ENCODE data around the gene PHF13.
"Not testable (repeated sequence)": the region's sequence is repeated elsewhere in the genome, so short reads cannot be mapped to it uniquely, and the experiment has no call there.

PHF13 gene

GRCh38 chr1:6646499-6647148 is 33.1 kb downstream of the PHF13 start:
- Histone ChIP-seq H3K4me3 (ENCODE audit: low read length) (no peak overlapping the region), H3K36me3 (ENCODE audit: control insufficient read depth, insufficient read depth, low read length) (peaks cover 8% of the 10 kb centered on the region), H3K27me3 (ENCODE audit: control insufficient read depth, insufficient read depth, low read length) (no peaks in the 10 kb centered on the region), H3K4me1 (ENCODE audit: control insufficient read depth, insufficient read depth, low read length) (no peaks in the 10 kb centered on the region), H3K9me3 (ENCODE audit: control insufficient read depth, low read length) (no peaks in the 10 kb centered on the region), H3K9ac (ENCODE audit: low read length) (no peak overlapping the region)

GRCh38 chr1:6648556-6648955 is 35.0 kb downstream of the PHF13 start:
- Histone ChIP-seq H3K9me3 (ENCODE audit: control insufficient read depth, low read length) (no peaks in the 10 kb centered on the region), H3K4me3 (ENCODE audit: low read length) (no peak overlapping the region), H3K27me3 (ENCODE audit: control insufficient read depth, insufficient read depth, low read length) (no peaks in the 10 kb centered on the region), H3K36me3 (ENCODE audit: control insufficient read depth, insufficient read depth, low read length) (peaks cover 16% of the 10 kb centered on the region), H3K4me1 (ENCODE audit: control insufficient read depth, insufficient read depth, low read length) (no peaks in the 10 kb centered on the region), H3K9ac (ENCODE audit: low read length) (no peak overlapping the region)

GRCh38 chr1:6651909-6652308 is 38.4 kb downstream of the PHF13 start:
- no peaks in the 10 kb centered on the region for H3K9me3 ChIP-seq (ENCODE audit: control insufficient read depth, low read length)
- peaks cover 8% of the 10 kb centered on the region for H3K36me3 ChIP-seq (ENCODE audit: control insufficient read depth, insufficient read depth, low read length)
- no peaks in the 10 kb centered on the region for H3K4me1 ChIP-seq (ENCODE audit: control insufficient read depth, insufficient read depth, low read length)
- H3K9ac ChIP-seq (ENCODE audit: low read length): no peak overlapping the region
- no peaks in the 10 kb centered on the region for H3K27me3 ChIP-seq (ENCODE audit: control insufficient read depth, insufficient read depth, low read length)
- H3K4me3 ChIP-seq (ENCODE audit: low read length): no peak overlapping the region

GRCh38 chr1:6652986-6653385 is 39.5 kb downstream of the PHF13 start:
- H3K4me3 ChIP-seq (ENCODE audit: low read length): no peak overlapping the region
- no peaks in the 10 kb centered on the region for H3K4me1 ChIP-seq (ENCODE audit: control insufficient read depth, insufficient read depth, low read length)
- H3K9ac ChIP-seq (ENCODE audit: low read length): no peak overlapping the region
- H3K9me3 ChIP-seq (ENCODE audit: control insufficient read depth, low read length): no peaks in the 10 kb centered on the region
- no peaks in the 10 kb centered on the region for H3K27me3 ChIP-seq (ENCODE audit: control insufficient read depth, insufficient read depth, low read length)
- H3K36me3 ChIP-seq (ENCODE audit: control insufficient read depth, insufficient read depth, low read length): peaks cover 8% of the 10 kb centered on the region

- no peak overlapping the region for H3K4me3 ChIP-seq (ENCODE audit: low read length)
- H3K27me3 ChIP-seq (ENCODE audit: control insufficient read depth, insufficient read depth, low read length): no peaks in the 10 kb centered on the region
- H3K4me1 ChIP-seq (ENCODE audit: control insufficient read depth, insufficient read depth, low read length): no peaks in the 10 kb centered on the region
- H3K36me3 ChIP-seq (ENCODE audit: control insufficient read depth, insufficient read depth, low read length): peaks cover 8% of the 10 kb centered on the region
- H3K9me3 ChIP-seq (ENCODE audit: control insufficient read depth, low read length): no peaks in the 10 kb centered on the region
- H3K9ac ChIP-seq (ENCODE audit: low read length): no peak overlapping the region
Measured at GRCh38 chr1:6653436-6654290, 40.1 kb downstream of the PHF13 start.

GRCh38 chr1:6657138-6657537 is 43.6 kb downstream of the PHF13 start:
- Histone ChIP-seq H3K4me3 (ENCODE audit: low read length) (no peak overlapping the region), H3K9me3 (ENCODE audit: control insufficient read depth, low read length) (no peaks in the 10 kb centered on the region), H3K36me3 (ENCODE audit: control insufficient read depth, insufficient read depth, low read length) (peaks cover 8% of the 10 kb centered on the region), H3K9ac (ENCODE audit: low read length) (no peak overlapping the region), H3K4me1 (ENCODE audit: control insufficient read depth, insufficient read depth, low read length) (no peaks in the 10 kb centered on the region), H3K27me3 (ENCODE audit: control insufficient read depth, insufficient read depth, low read length) (no peaks in the 10 kb centered on the region)

- Histone ChIP-seq H3K9ac (ENCODE audit: low read length) (no peak overlapping the region), H3K4me1 (ENCODE audit: control insufficient read depth, insufficient read depth, low read length) (no peaks in the 10 kb centered on the region), H3K27me3 (ENCODE audit: control insufficient read depth, insufficient read depth, low read length) (no peaks in the 10 kb centered on the region), H3K4me3 (ENCODE audit: low read length) (no peak overlapping the region), H3K9me3 (ENCODE audit: control insufficient read depth, low read length) (no peaks in the 10 kb centered on the region), H3K36me3 (ENCODE audit: control insufficient read depth, insufficient read depth, low read length) (no peaks in the 10 kb centered on the region)
Measured at GRCh38 chr1:6658359-6659060, 45.0 kb downstream of the PHF13 start.

- Histone ChIP-seq H3K4me1 (ENCODE audit: control insufficient read depth, insufficient read depth, low read length) (no peaks in the 10 kb centered on the region), H3K4me3 (ENCODE audit: low read length) (no peak overlapping the region), H3K36me3 (ENCODE audit: control insufficient read depth, insufficient read depth, low read length) (no peaks in the 10 kb centered on the region), H3K9ac (ENCODE audit: low read length) (no peak overlapping the region), H3K9me3 (ENCODE audit: control insufficient read depth, low read length) (no peaks in the 10 kb centered on the region), H3K27me3 (ENCODE audit: control insufficient read depth, insufficient read depth, low read length) (no peaks in the 10 kb centered on the region)
Measured at GRCh38 chr1:6660415-6661049, 47.0 kb downstream of the PHF13 start.

GRCh38 chr1:6662468-6662867 is 48.9 kb downstream of the PHF13 start:
- not testable (repeated sequence) for H3K4me3 ChIP-seq (ENCODE audit: low read length); H3K27me3 ChIP-seq (ENCODE audit: control insufficient read depth, insufficient read depth, low read length); H3K9ac ChIP-seq (ENCODE audit: low read length); H3K9me3 ChIP-seq (ENCODE audit: control insufficient read depth, low read length); H3K36me3 ChIP-seq (ENCODE audit: control insufficient read depth, insufficient read depth, low read length); H3K4me1 ChIP-seq (ENCODE audit: control insufficient read depth, insufficient read depth, low read length)

- no peak overlapping the region for H3K4me3 ChIP-seq (ENCODE audit: low read length)
- no peaks in the 10 kb centered on the region for H3K36me3 ChIP-seq (ENCODE audit: control insufficient read depth, insufficient read depth, low read length)
- H3K9me3 ChIP-seq (ENCODE audit: control insufficient read depth, low read length): no peaks in the 10 kb centered on the region
- H3K9ac ChIP-seq (ENCODE audit: low read length): no peak overlapping the region
- no peaks in the 10 kb centered on the region for H3K4me1 ChIP-seq (ENCODE audit: control insufficient read depth, insufficient read depth, low read length)
- no peaks in the 10 kb centered on the region for H3K27me3 ChIP-seq (ENCODE audit: control insufficient read depth, insufficient read depth, low read length)
Measured at GRCh38 chr1:6666696-6667095, 53.2 kb downstream of the PHF13 start.

GRCh38 chr1:6667139-6667538 is 53.6 kb downstream of the PHF13 start:
- no peak overlapping the region for H3K9ac ChIP-seq (ENCODE audit: low read length)
- H3K4me1 ChIP-seq (ENCODE audit: control insufficient read depth, insufficient read depth, low read length): no peaks in the 10 kb centered on the region
- H3K27me3 ChIP-seq (ENCODE audit: control insufficient read depth, insufficient read depth, low read length): no peaks in the 10 kb centered on the region
- no peaks in the 10 kb centered on the region for H3K9me3 ChIP-seq (ENCODE audit: control insufficient read depth, low read length)
- H3K4me3 ChIP-seq (ENCODE audit: low read length): no peak overlapping the region
- H3K36me3 ChIP-seq (ENCODE audit: control insufficient read depth, insufficient read depth, low read length): no peaks in the 10 kb centered on the region

GRCh38 chr1:6668503-6668902 is 55.0 kb downstream of the PHF13 start:
- H3K4me1 ChIP-seq (ENCODE audit: control insufficient read depth, insufficient read depth, low read length): no peaks in the 10 kb centered on the region

More at GRCh38 chr1:6668503-6668902, 55.0 kb downstream of the PHF13 start:
- Histone ChIP-seq H3K27me3 (ENCODE audit: control insufficient read depth, insufficient read depth, low read length) (no peaks in the 10 kb centered on the region), H3K4me3 (ENCODE audit: low read length) (no peak overlapping the region), H3K9ac (ENCODE audit: low read length) (no peak overlapping the region), H3K9me3 (ENCODE audit: control insufficient read depth, low read length) (no peaks in the 10 kb centered on the region), H3K36me3 (ENCODE audit: control insufficient read depth, insufficient read depth, low read length) (no peaks in the 10 kb centered on the region)
